Activated T-helper 17 cell treated with anti-CD3 and anti-CD28 coated beads, Interleukin-2, amount 50 U/mL, for 72 hours (primary cell): ENCODE results near the gene ROR2. TPM values are rescaled to one million over a fixed set of nuclear protein-coding genes. Genes with fewer than 3 reads are reported as not detected.

Experiments used
- total RNA-seq, 2 donors: library from RNA; stranded (reverse); gene quantifications; one replicate each; pipeline ENCODE4 v1.2.3, GENCODE V29; 2022

ROR2 gene
- total RNA-seq, 2 donors from 2014 or later: 0.08 TPM; not detected in 1

Other genes starting within 250 kb of the ROR2 start
- gene SPTLC1, start 165.2 kb upstream of the ROR2 start, total RNA-seq: 10 to 100 TPM; 45.6 to 66.9 TPM